Measurements from ENCODE around the gene WDR11. TPM values are rescaled to one million over a fixed set of nuclear protein-coding genes. Genes with fewer than 3 reads are reported as not detected.

Gene WDR11, protein sequence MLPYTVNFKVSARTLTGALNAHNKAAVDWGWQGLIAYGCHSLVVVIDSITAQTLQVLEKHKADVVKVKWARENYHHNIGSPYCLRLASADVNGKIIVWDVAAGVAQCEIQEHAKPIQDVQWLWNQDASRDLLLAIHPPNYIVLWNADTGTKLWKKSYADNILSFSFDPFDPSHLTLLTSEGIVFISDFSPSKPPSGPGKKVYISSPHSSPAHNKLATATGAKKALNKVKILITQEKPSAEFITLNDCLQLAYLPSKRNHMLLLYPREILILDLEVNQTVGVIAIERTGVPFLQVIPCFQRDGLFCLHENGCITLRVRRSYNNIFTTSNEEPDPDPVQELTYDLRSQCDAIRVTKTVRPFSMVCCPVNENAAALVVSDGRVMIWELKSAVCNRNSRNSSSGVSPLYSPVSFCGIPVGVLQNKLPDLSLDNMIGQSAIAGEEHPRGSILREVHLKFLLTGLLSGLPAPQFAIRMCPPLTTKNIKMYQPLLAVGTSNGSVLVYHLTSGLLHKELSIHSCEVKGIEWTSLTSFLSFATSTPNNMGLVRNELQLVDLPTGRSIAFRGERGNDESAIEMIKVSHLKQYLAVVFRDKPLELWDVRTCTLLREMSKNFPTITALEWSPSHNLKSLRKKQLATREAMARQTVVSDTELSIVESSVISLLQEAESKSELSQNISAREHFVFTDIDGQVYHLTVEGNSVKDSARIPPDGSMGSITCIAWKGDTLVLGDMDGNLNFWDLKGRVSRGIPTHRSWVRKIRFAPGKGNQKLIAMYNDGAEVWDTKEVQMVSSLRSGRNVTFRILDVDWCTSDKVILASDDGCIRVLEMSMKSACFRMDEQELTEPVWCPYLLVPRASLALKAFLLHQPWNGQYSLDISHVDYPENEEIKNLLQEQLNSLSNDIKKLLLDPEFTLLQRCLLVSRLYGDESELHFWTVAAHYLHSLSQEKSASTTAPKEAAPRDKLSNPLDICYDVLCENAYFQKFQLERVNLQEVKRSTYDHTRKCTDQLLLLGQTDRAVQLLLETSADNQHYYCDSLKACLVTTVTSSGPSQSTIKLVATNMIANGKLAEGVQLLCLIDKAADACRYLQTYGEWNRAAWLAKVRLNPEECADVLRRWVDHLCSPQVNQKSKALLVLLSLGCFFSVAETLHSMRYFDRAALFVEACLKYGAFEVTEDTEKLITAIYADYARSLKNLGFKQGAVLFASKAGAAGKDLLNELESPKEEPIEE
- 20.4 to 29.6 TPM (median 24.2 TPM) in 5 replicates for total RNA-seq (2022; extraction: Qiagen RNA extraction; ENCODE audit: low read depth)

DNA sequence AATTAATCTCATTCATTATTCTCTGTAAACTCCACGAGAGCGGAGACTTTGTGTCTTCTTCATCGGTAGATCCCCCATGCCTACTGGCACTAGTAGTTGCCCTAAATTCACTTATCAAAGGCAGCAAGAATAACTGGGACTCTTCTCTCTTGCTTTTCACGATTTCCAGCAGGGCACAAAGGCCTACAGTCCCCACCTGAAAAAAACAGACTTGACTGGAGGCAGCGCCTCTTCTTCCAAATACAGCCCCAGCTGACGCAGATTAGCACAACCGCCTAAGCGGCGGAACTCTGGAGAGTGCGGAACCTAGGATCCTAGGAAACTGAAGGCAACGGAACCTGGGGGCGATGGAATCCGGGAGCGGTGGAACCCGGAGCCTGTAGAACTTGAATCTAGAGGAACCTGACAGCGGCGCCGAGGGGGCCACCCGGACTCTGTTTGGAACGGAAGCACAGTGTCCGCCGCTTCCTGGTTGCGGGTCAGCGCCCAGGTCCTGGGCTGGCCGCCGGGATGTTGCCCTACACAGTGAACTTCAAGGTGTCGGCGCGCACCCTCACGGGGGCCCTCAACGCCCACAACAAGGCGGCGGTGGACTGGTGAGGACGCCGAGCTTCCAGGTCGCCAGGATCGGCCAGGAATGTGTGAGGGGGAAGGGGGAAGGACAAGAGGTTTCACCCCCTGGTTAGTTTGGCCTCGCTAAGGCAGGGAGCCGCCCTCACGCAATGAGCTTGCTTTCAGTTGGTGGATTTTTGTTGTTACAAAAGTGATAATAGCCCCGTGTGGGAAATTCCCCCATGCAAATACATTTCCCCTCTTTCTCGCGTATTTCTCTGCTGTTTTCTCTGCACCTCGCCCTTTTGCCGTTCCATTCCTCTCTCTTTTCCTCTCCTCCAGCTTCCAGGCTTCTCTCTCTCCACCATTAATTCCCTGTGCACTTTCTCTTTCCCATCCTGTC lies at the start of gene WDR11:
WDR11 (plus strand) TSS at position 452 of the 955 bp plus-strand sequence; CDS start at position 511, 59 bp downstream.

